Measurements from ENCODE around the gene EVL. TPM values are rescaled to one million over a fixed set of nuclear protein-coding genes. Genes with fewer than 3 reads are reported as not detected.

The EVL gene
- total and polyA plus RNA-seq, 2 donors (not counting 3 experiments of a cell fraction or from before 2014, with no cell fraction given), result 34.6 to 62.5 TPM

GRCh38 chr14:100143934-100144333 is 78.7 kb downstream of the EVL start:
- no TSS peak for BruUV-seq (replicated peaks)
- no peak for FAIRE-seq
- H2AFZ ChIP-seq (ENCODE audit: low read depth, low read length), result no peak overlapping the region
- no peak overlapping the region for H3K4me2 ChIP-seq (ENCODE audit: insufficient read depth, low read length)
- dilution Hi-C loops (cut with MboI; ENCODE audit: extremely low pct_ligation_motif_present, low sequenced_read_pairs) (no loop called here), intact Hi-C loops (cut with micrococcal nuclease) (loop anchor here (5.0 kb wide), 1 partner anchor 93 kb away; the partner anchor contains the start of gene YY1)
- no peaks in the 10 kb centered on the region for H3K9me1 ChIP-seq (replicated peaks; ENCODE audit: control insufficient read depth, extremely low read depth, insufficient read depth, low read length)
- H3K27me3 ChIP-seq (ENCODE audit: control insufficient read depth in 2 of 2, insufficient read depth in 2 of 2, low read length in 2 of 2), result no peaks in the 10 kb centered on the region
- no peak for DNase-seq (ENCODE audit: low read depth, low spot score)
- ChIA-PET CTCF (interaction anchor here (3.9 kb wide), 1 partner anchor 14 kb away, joined by 44 read pairs; no protein-coding TSS in a partner anchor), POLR2A (no interaction called here)
- H4K20me1 ChIP-seq (replicated peaks; ENCODE audit: control insufficient read depth, extremely low read depth, insufficient read depth, low read length), result no peaks in the 10 kb centered on the region
- no peak for TF ChIP-seq GATA2 (IDR thresholded peaks at IDR 0.05; ENCODE audit: insufficient read depth, insufficient read length, low read depth, low read length)
- TF ChIP-seq POLR2A (IDR thresholded peaks at IDR 0.05; ENCODE audit: low read depth, low read length), result no peak
- no peak for TF ChIP-seq FOS (IDR thresholded peaks at IDR 0.05; ENCODE audit: borderline replicate concordance, insufficient read depth, low read length)
- no peak for TF ChIP-seq EZH2 (IDR thresholded peaks at IDR 0.05; ENCODE audit: borderline replicate concordance, low read depth, low read length, severe bottlenecking)
- TF ChIP-seq MYC (IDR thresholded peaks at IDR 0.05; ENCODE audit: low read depth, low read length), result no peak
- TF ChIP-seq CTCF (IDR thresholded peaks at IDR 0.05; ENCODE audit: extremely low read depth in 1 of 2, insufficient read depth in 1 of 2, low read depth in 1 of 2, low read length in 2 of 2), result no peak
- no peak for TF ChIP-seq JUN (IDR thresholded peaks at IDR 0.05; ENCODE audit: borderline replicate concordance, insufficient read depth, insufficient read length, low read depth)
- no peak for TF ChIP-seq MAX (IDR thresholded peaks at IDR 0.05; ENCODE audit: insufficient read depth, insufficient read length)
- TF ChIP-seq POLR2AphosphoS5 (IDR thresholded peaks at IDR 0.05; ENCODE audit: insufficient read depth, low read depth, low read length), result no peak
- no peak overlapping the region for H3K27ac ChIP-seq (ENCODE audit: insufficient read depth, low read depth, low read length)
- no peaks in the 10 kb centered on the region for H3K9me3 ChIP-seq (replicated peaks; ENCODE audit: control insufficient read depth, insufficient read depth, low read length)
- no peak overlapping the region for H3K9ac ChIP-seq (replicated peaks; ENCODE audit: extremely low read depth, insufficient read depth, low read length)
- no peaks in the 10 kb centered on the region for H3K79me2 ChIP-seq (ENCODE audit: control insufficient read depth, insufficient read depth, low read length)
- no peaks in the 10 kb centered on the region for H3K36me3 ChIP-seq (ENCODE audit: control insufficient read depth in 2 of 2, extremely low read depth in 1 of 2, insufficient read depth in 2 of 2, low read length in 2 of 2)
- H3K4me1 ChIP-seq (ENCODE audit: control insufficient read depth, extremely low read depth, insufficient read depth, low read length), result peaks cover 31% of the 10 kb centered on the region
- no peak overlapping the region for H3K4me3 ChIP-seq (replicated peaks in 1 of 3; ENCODE audit: insufficient read depth in 1 of 3, low read depth in 1 of 3, low read length in 3 of 3)

Measured in endothelial cell of umbilical vein (primary cell).